Measurements from ENCODE around the gene ENG.

DNA sequence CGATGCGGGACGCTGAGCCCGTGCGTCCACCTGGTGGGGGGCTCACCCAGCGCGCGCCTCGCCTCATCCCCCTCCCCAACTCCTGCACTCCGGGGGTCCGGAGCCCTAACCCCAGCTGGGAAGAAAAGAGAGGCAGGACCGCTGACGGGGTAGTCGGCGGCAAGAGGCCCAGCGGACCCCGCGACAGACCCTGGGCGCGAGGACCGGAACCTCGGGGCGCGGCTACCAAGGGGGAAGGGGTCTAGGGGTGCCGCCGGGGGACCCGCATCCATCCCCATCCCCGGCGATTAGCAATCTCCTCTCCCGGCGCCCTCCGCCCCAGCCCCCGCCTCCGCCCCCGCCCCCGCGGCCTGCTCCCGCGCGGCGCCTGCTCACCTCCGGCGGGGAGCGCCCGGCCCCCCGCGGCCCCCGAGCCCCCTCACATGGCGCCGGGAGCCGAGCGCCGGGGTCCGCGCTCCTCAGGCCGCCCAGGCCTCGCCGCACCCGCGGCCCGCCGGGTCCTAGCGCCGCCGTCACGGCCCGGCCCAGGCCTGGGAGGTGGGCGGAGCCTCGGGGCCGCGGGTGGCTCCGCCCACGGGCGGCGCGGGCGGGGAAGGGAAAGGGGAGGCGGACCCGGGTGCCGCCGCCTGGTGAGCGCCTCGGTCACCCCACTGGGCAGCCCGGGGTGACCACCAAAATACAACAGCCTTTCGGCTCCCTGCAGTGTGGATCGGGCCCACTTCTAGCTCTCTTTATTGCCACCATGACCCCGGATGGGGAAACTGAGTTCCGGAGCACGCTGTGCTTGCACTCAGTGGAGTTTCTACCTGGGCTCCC, 44.9 kb upstream of the ENG start, which contains the start of gene ST6GALNAC6:
- TF ChIP-seq, protein P1, sequence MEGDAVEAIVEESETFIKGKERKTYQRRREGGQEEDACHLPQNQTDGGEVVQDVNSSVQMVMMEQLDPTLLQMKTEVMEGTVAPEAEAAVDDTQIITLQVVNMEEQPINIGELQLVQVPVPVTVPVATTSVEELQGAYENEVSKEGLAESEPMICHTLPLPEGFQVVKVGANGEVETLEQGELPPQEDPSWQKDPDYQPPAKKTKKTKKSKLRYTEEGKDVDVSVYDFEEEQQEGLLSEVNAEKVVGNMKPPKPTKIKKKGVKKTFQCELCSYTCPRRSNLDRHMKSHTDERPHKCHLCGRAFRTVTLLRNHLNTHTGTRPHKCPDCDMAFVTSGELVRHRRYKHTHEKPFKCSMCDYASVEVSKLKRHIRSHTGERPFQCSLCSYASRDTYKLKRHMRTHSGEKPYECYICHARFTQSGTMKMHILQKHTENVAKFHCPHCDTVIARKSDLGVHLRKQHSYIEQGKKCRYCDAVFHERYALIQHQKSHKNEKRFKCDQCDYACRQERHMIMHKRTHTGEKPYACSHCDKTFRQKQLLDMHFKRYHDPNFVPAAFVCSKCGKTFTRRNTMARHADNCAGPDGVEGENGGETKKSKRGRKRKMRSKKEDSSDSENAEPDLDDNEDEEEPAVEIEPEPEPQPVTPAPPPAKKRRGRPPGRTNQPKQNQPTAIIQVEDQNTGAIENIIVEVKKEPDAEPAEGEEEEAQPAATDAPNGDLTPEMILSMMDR (IDR thresholded peaks at IDR 0.05), result no peak
- TF ChIP-seq POLR2A (IDR thresholded peaks at IDR 0.05), result no peak

Data from lower leg skin (tissue), 3 donors.